Fibroblast of lung (primary cell): ENCODE data around the gene SELENOP. TPM values are rescaled to one million over a fixed set of nuclear protein-coding genes. Genes with fewer than 3 reads are reported as not detected.

Source experiments
- DNase-seq, 2 donors: peaks; one replicate each; pipeline versions ENCODE4 v3.0.0 to v3.0.0-alpha.2; 2010; ENCODE audit warnings: low read depth in 2 of 2
- H2AFZ ChIP-seq: 2 replicates; pipeline ENCODE4 v1.5.1; 2012; ENCODE audit warnings: low read length, control low read depth, inconsistent platforms
- H3K27ac ChIP-seq: 2 replicates; pipeline ENCODE4 v1.5.1; 2011; ENCODE audit warnings: low read length, control low read depth; ENCODE audit not compliant: insufficient read depth
- H3K27me3 ChIP-seq: 2 replicates; pipeline ENCODE4 v1.5.1; 2011; ENCODE audit warnings: mild to moderate bottlenecking, low read length; ENCODE audit not compliant: control insufficient read depth, insufficient read depth
- H3K36me3 ChIP-seq: 2 replicates; pipeline ENCODE4 v1.5.1; 2011; ENCODE audit warnings: low read length; ENCODE audit not compliant: control insufficient read depth, insufficient read depth
- H3K4me1 ChIP-seq: 2 replicates; pipeline ENCODE4 v1.5.1; 2011; ENCODE audit warnings: low read length; ENCODE audit not compliant: control insufficient read depth, insufficient read depth; ENCODE audit errors: extremely low read depth
- H3K4me2 ChIP-seq: 2 replicates; pipeline ENCODE4 v1.5.1; 2011; ENCODE audit warnings: low read length, control low read depth; ENCODE audit not compliant: insufficient read depth; ENCODE audit errors: extremely low read depth
- H3K4me3 ChIP-seq, 4 experiments: fragments of 200-600 bp in 1 of 4; sonication (generic) in 1 of 4; replicated peaks in 1 of 4; 2 replicates each; pipeline ENCODE4 v1.5.1; 2011 to 2016; ENCODE audit warnings: low read length in 4 of 4, low read depth in 3 of 4, mild to moderate bottlenecking in 3 of 4, control low read depth in 2 of 4, inconsistent platforms in 1 of 4, mixed read lengths in 1 of 4; ENCODE audit not compliant: insufficient read depth in 1 of 4; ENCODE audit errors: control extremely low read depth in 1 of 4
- H3K79me2 ChIP-seq: 2 replicates; pipeline ENCODE4 v1.5.1; 2012; ENCODE audit warnings: mild to moderate bottlenecking, low read length, inconsistent platforms; ENCODE audit not compliant: control insufficient read depth, insufficient read depth
- H3K9ac ChIP-seq: 2 replicates; pipeline ENCODE4 v1.5.1; 2011; ENCODE audit warnings: mild to moderate bottlenecking, low read length, control low read depth; ENCODE audit not compliant: insufficient read depth
- H3K9me3 ChIP-seq: 2 replicates; pipeline ENCODE4 v1.5.1; 2012; ENCODE audit warnings: low read depth, low read length; ENCODE audit not compliant: control insufficient read depth, insufficient read depth
- H4K20me1 ChIP-seq: 2 replicates; pipeline ENCODE4 v1.5.1; 2011; ENCODE audit warnings: low read length; ENCODE audit not compliant: control insufficient read depth, insufficient read depth; ENCODE audit errors: extremely low read depth
- CTCF ChIP-seq, 2 donors: IDR thresholded peaks in 1 of 2; conservative IDR thresholded peaks in 1 of 2; 1 replicate in 1 of 2; 2 replicates in 1 of 2; pipeline ENCODE4 v1.5.1; 2011 to 2012; ENCODE audit warnings: low read length in 2 of 2, control low read depth in 1 of 2, inconsistent platforms in 1 of 2, low read depth in 1 of 2, mild to moderate bottlenecking in 1 of 2
- EZH2 ChIP-seq: IDR thresholded peaks from 2 replicates; pipeline ENCODE4 v1.5.1; 2012; ENCODE audit warnings: low read length, control low read depth, mild to moderate bottlenecking; ENCODE audit errors: missing control alignments
- polyA plus RNA-seq, 2 donors: library from polyadenylated mRNA; depleted of rRNA in 1 of 2; stranded (reverse) in 1 of 2; unstranded in 1 of 2; fragments of >200 nt; gene quantifications; 2 replicates each; pipeline ENCODE4 v1.2.1, GENCODE V29; 2011 to 2012; ENCODE audit warnings: missing spikeins in 1 of 2
- total RNA-seq: library from RNA; depleted of rRNA; stranded (reverse); fragments of >200 nt; gene quantifications from 2 replicates; pipeline ENCODE4 v1.2.1, GENCODE V29; 2014

The SELENOP gene
- total and polyA plus RNA-seq, 2 donors (not counting 1 experiment from before 2014, with no cell fraction given), result 75.2 to 677 TPM

- Histone ChIP-seq H3K9me3 (no peaks in the 10 kb centered on the region), H2AFZ (no peak overlapping the region), H3K27me3 (no peaks in the 10 kb centered on the region), H3K4me3 (no peak overlapping the region), H3K79me2 (no peaks in the 10 kb centered on the region), H3K27ac (no peak overlapping the region), H3K9ac (no peak overlapping the region), H3K4me2 (no peak overlapping the region), H4K20me1 (no peaks in the 10 kb centered on the region), H3K36me3 (no peaks in the 10 kb centered on the region), H3K4me1 (no peaks in the 10 kb centered on the region)
- TF ChIP-seq EZH2 (no peak), CTCF (conservative IDR thresholded peaks at IDR 0.05 in 1 of 2, IDR thresholded peaks at IDR 0.05 in 1 of 2; ENCODE audit: low read depth in 1 of 2, low read length in 2 of 2) (no peak)
- DNase-seq, result no peak
Observed at GRCh38 chr5:42761791-42762190, 49.9 kb downstream of the SELENOP start.

DNA sequence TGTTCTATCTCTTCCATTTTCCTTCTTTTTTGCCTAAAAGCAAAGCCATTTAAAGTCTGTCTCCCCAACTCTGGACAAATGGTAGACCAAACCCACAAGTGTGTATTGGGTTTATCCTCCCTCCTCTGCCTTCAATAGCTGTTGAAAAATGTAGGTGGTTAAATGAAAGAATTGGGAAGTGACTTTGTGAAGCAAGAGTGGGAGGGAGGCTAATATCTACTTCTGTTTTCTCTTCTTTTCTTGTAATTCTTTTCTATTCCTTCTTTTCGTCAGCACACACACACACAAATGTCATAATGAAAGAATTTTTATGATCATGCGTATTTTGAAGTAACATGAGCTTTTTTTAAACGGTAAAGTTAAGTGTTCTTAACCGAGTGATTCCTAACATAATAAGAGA is 51.3 kb downstream of the SELENOP start:
- Histone ChIP-seq H2AFZ (no peak overlapping the region), H3K79me2 (no peaks in the 10 kb centered on the region), H3K4me1 (no peaks in the 10 kb centered on the region), H3K36me3 (no peaks in the 10 kb centered on the region), H4K20me1 (no peaks in the 10 kb centered on the region), H3K9ac (no peak overlapping the region), H3K9me3 (no peaks in the 10 kb centered on the region), H3K27me3 (no peaks in the 10 kb centered on the region), H3K4me3 (no peak overlapping the region), H3K4me2 (no peak overlapping the region), H3K27ac (no peak overlapping the region)
- TF ChIP-seq CTCF (conservative IDR thresholded peaks at IDR 0.05 in 1 of 2, IDR thresholded peaks at IDR 0.05 in 1 of 2; ENCODE audit: low read depth in 1 of 2, low read length in 2 of 2) (no peak), EZH2 (no peak)
- no peak for DNase-seq

GRCh38 chr5:42759456-42759855 is 52.2 kb downstream of the SELENOP start:
- Histone ChIP-seq H3K36me3 (no peaks in the 10 kb centered on the region), H3K27me3 (no peaks in the 10 kb centered on the region), H3K9ac (no peak overlapping the region), H3K4me1 (no peaks in the 10 kb centered on the region), H4K20me1 (no peaks in the 10 kb centered on the region), H3K27ac (no peak overlapping the region), H3K79me2 (no peaks in the 10 kb centered on the region), H2AFZ (no peak overlapping the region), H3K9me3 (no peaks in the 10 kb centered on the region), H3K4me2 (no peak overlapping the region), H3K4me3 (no peak overlapping the region)
- no peak for DNase-seq
- TF ChIP-seq EZH2 (no peak), CTCF (conservative IDR thresholded peaks at IDR 0.05 in 1 of 2, IDR thresholded peaks at IDR 0.05 in 1 of 2; ENCODE audit: low read depth in 1 of 2, low read length in 2 of 2) (no peak)
